Left lung (tissue), 10 donors: ENCODE data around the gene KATNAL1. TPM values are rescaled to one million over a fixed set of nuclear protein-coding genes. Genes with fewer than 3 reads are reported as not detected.
"Not testable (repeated sequence)": the region's sequence is repeated elsewhere in the genome, so short reads cannot be mapped to it uniquely, and the experiment has no call there.

Source experiments
- ATAC-seq: fragments of 200-7000 bp; cut with Tn5 transposase; one replicate; pipeline ENCODE4 v1.9.1; 2020; ENCODE audit warnings: moderate library complexity
- DNase-seq, 4 donors: peaks; one replicate each; pipeline ENCODE4 v3.0.0-alpha.2; 2013 to 2020
- H3K27ac ChIP-seq, 2 donors: fragments of 200-600 bp; sonication (generic) in 1 of 2; one replicate each; pipeline versions ENCODE4 v1.5.0 to v1.8.0; 2020 to 2021
- H3K27me3 ChIP-seq, 2 donors: fragments of 200-600 bp; sonication (generic) in 1 of 2; one replicate each; pipeline versions ENCODE4 v1.5.0 to v1.8.0; 2020 to 2021
- H3K36me3 ChIP-seq, 2 donors: fragments of 200-600 bp; sonication (generic) in 1 of 2; one replicate each; pipeline versions ENCODE4 v1.5.0 to v1.8.0; 2020 to 2021
- H3K4me1 ChIP-seq, 2 donors: fragments of 200-600 bp; one replicate each; pipeline ENCODE4 v1.8.0; 2021
- H3K4me3 ChIP-seq, 2 donors: fragments of 200-600 bp; sonication (generic) in 1 of 2; one replicate each; pipeline versions ENCODE4 v1.5.0 to v1.8.0; 2020 to 2021; ENCODE audit warnings: mild to moderate bottlenecking in 1 of 2
- H3K9me3 ChIP-seq, 2 donors: fragments of 200-600 bp; sonication (generic) in 1 of 2; one replicate each; pipeline versions ENCODE4 v1.5.0 to v1.8.0; 2020 to 2021
- CTCF ChIP-seq, 2 donors: fragments of 200-600 bp; sonication (generic) in 1 of 2; IDR thresholded peaks; one replicate each; pipeline versions ENCODE4 v1.5.0 to v1.8.0; 2021; ENCODE audit warnings: antibody characterized with exemption in 2 of 2
- intact Hi-C, 2 donors: fragments of 100-400 bp; cut with DNase I; formaldehyde crosslinking; loops; one replicate each; pipeline versions ENCODE4 v1.11.2 to v1.14.2; 2022
- polyA plus RNA-seq, 6 donors: library from polyadenylated mRNA; unstranded; fragments of 120-200 nt; gene quantifications; one replicate each; pipeline ENCODE4 v1.2.1, GENCODE V29; 2013; ENCODE audit not compliant: insufficient read length in 6 of 6
- total RNA-seq, 2 donors: library from RNA; stranded (reverse); fragmentation: NEBNext Ultra II Directional; extraction: Animal tissue kit (Norgen Biotek cat#: 25700); gene quantifications; one replicate each; pipeline ENCODE4 v1.2.1, GENCODE V29; 2021
- donor health status: DM: no; HTN: yes; CAD: no.
- donor health status: DM: no; HTN: no; CAD: no.

Gene KATNAL1
- total and polyA plus RNA-seq, 8 donors, result 13.9 to 24.9 (median 16.2) TPM

GRCh38 chr13:30292325-30292724, 15.0 kb downstream of the KATNAL1 start:
- H3K36me3 ChIP-seq, result no peaks in the 10 kb centered on the region
- TF ChIP-seq CTCF (IDR thresholded peaks at IDR 0.05), result no peak
- ATAC-seq (no peak), DNase-seq (no peak)
- no peak overlapping the region for H3K27ac ChIP-seq
- no peak overlapping the region for H3K4me3 ChIP-seq
- intact Hi-C loops, result no loop called here
- no peaks in the 10 kb centered on the region for H3K27me3 ChIP-seq
- peaks cover 0 to 3% of the 10 kb centered on the region in 2 donors for H3K4me1 ChIP-seq
- H3K9me3 ChIP-seq, result no peaks in the 10 kb centered on the region

- Histone ChIP-seq H3K4me3 (no peak overlapping the region), H3K27ac (no peak overlapping the region), H3K9me3 (no peaks in the 10 kb centered on the region), H3K27me3 (no peaks in the 10 kb centered on the region), H3K36me3 (no peaks in the 10 kb centered on the region), H3K4me1 (peaks cover 0 to 3% of the 10 kb centered on the region in 2 donors)
- no peak for TF ChIP-seq CTCF (IDR thresholded peaks at IDR 0.05)
- DNase-seq, result no peak
- intact Hi-C loops, result no loop called here
- ATAC-seq, result no peak
These were observed 16.4 kb downstream of the KATNAL1 start for GRCh38 chr13:30290812-30291436.

GRCh38 chr13:30289533-30289932, 17.8 kb downstream of the KATNAL1 start:
- Histone ChIP-seq H3K4me3 (no peak overlapping the region), H3K36me3 (no peaks in the 10 kb centered on the region), H3K9me3 (no peaks in the 10 kb centered on the region), H3K27ac (no peak overlapping the region), H3K4me1 (peaks cover 0 to 3% of the 10 kb centered on the region in 2 donors), H3K27me3 (no peaks in the 10 kb centered on the region)
- TF ChIP-seq CTCF (IDR thresholded peaks at IDR 0.05), result no peak
- intact Hi-C loops, result no loop called here
- ATAC-seq (no peak), DNase-seq (no peak)

- H3K36me3 ChIP-seq, H3K27me3 ChIP-seq, H3K4me1 ChIP-seq, intact Hi-C loops, DNase-seq, H3K9me3 ChIP-seq, H3K4me3 ChIP-seq, H3K27ac ChIP-seq, ATAC-seq: not testable (repeated sequence)
These were observed 21.3 kb downstream of the KATNAL1 start for GRCh38 chr13:30286059-30286458.

GRCh38 chr13:30276178-30276577, 31.2 kb downstream of the KATNAL1 start:
- H3K27ac ChIP-seq, result no peak overlapping the region
- peaks cover 0 to 13% of the 10 kb centered on the region in 2 donors for H3K36me3 ChIP-seq
- DNase-seq, result no peak
- no peaks in the 10 kb centered on the region for H3K9me3 ChIP-seq
- no peak for ATAC-seq
- H3K4me3 ChIP-seq, result no peak overlapping the region
- no peaks in the 10 kb centered on the region for H3K27me3 ChIP-seq
- H3K4me1 ChIP-seq, result no peaks in the 10 kb centered on the region
- intact Hi-C loops, result no loop called here
- TF ChIP-seq CTCF (IDR thresholded peaks at IDR 0.05), result no peak

GRCh38 chr13:30274083-30274482, 33.3 kb downstream of the KATNAL1 start:
- no peak overlapping the region for H3K27ac ChIP-seq
- intact Hi-C loops, result no loop called here
- H3K36me3 ChIP-seq, result peaks cover 0 to 8% of the 10 kb centered on the region in 2 donors
- H3K9me3 ChIP-seq, result no peaks in the 10 kb centered on the region
- H3K27me3 ChIP-seq, result no peaks in the 10 kb centered on the region
- ATAC-seq, result no peak
- H3K4me3 ChIP-seq, result no peak overlapping the region
- no peak for TF ChIP-seq CTCF (IDR thresholded peaks at IDR 0.05)
- no peaks in the 10 kb centered on the region for H3K4me1 ChIP-seq
- no peak for DNase-seq

GRCh38 chr13:30270035-30270434, 37.3 kb downstream of the KATNAL1 start:
- ATAC-seq, H3K4me1 ChIP-seq, H3K9me3 ChIP-seq, H3K36me3 ChIP-seq, H3K27ac ChIP-seq, H3K4me3 ChIP-seq, intact Hi-C loops, DNase-seq, H3K27me3 ChIP-seq: not testable (repeated sequence)
